Measurements from ENCODE around the gene FGFR2.
"Not testable (repeated sequence)": the region's sequence is repeated elsewhere in the genome, so short reads cannot be mapped to it uniquely, and the experiment has no call there.

FGFR2 gene

DNA sequence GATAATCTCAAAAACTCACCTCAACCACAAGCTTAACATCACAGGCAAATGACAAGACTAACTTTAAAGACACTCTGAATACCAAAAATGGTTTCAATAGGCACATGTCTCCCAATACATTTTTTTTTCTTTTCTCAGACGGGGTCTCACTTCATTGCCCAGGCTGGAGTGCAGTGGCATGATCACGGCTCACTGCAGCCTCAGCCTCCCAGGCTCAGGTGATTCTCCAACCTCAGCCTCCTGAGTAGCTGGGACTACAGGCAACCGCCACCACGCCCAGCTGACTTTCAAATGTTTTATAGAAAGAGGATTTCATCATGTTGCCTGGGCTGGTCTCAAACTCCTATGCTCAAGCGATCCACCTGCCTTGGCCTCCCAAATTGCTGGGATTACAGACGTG is 77.7 kb downstream of the FGFR2 start:
- DNase-seq, result not testable (repeated sequence)

- no peak for DNase-seq
Observed at GRCh38 chr10:121519901-121520493, 78.2 kb downstream of the FGFR2 start.

DNA sequence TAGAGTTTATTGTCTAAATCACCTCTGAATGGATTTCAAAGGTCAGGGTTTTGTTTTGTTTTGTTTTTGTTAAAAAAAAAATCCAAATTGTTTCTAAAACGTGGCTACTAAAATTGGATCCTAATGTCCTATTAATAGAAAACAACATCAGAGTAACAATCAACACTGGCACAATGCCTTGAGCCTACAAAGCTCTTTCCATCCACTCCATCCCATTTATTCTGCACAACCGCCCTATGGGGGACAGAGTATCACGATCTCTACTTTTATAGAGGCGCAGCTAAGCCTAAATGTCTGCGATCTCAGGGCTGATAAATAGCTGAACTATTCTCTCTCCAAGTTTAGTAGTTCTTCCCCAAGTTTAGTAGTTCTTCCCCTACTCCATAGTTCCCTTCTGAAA is 78.8 kb downstream of the FGFR2 start:
- DNase-seq, result no peak

- peak; percentile 23 for DNase-seq
Observed at GRCh38 chr10:121518333-121518732, 79.9 kb downstream of the FGFR2 start.

GRCh38 chr10:121516093-121516865 is 82.0 kb downstream of the FGFR2 start:
- DNase-seq, result no peak

GRCh38 chr10:121514141-121514865 is 83.9 kb downstream of the FGFR2 start:
- no peak for DNase-seq

DNA sequence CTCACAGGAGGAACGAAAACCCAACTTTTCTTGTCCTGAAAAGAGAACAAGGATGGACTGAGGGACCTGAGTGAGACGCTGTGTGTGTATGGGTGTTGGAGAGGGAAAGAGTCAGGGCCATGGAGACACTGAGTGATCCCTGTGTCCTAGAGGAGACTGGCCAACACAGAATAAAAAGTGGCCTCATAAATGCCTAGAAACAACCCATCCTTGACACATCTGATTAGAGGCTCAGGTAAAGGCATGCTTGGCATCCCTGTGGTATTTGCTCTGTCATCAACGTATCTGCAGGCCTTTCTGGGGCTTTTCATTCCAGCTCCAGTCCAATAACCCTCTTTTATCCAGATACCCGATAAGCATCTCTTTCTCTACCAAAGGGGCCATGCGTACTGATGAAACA is 86.3 kb downstream of the FGFR2 start:
- DNase-seq, result no peak

DNA sequence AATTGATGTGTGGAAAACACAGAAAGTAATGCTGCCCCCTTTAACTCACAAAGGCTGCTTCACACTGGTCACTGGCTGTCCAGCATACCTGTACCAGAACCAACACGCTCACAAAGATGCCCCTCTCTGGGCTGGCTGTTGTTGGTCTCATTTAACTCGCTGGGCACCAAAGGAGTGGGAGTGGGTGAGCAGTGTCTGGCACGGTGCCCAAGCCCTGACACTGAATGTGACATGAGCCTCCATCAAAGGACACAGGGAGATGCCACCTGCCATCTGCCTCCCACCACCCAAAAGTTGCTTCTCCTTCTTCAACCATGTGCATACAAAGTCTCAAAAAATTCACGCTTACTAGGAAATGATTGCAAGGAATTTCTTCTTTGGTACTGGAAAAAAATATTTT is 86.8 kb downstream of the FGFR2 start:
- DNase-seq, result no peak

DNA sequence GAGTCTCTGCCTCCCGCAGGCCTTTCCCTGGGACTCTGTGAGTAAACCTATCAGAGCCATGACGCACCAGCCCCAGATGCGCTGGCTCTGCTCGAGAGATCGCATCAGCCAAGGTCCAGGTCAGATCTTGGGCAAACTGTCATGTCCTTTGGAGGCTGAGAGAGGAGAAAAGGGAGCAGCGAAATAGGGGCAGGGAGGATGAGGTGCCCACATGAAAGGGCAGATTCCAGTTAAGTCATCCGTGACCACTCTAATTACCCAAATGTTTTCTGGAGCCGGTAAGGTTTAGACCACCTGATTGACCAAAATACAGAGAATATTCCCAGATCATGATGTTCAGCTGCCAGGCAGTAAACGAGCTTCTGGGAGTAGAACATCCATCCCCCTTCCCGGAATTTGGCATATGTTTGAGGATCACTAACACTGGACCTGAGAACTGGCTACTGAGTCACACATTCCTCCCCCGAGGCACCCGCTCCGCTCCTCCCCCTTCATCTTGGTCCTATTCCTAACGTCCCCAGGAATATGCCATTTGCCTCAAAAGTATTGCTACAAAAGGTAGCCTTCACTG is 88.0 kb downstream of the FGFR2 start:
- DNase-seq, result no peak

DNA sequence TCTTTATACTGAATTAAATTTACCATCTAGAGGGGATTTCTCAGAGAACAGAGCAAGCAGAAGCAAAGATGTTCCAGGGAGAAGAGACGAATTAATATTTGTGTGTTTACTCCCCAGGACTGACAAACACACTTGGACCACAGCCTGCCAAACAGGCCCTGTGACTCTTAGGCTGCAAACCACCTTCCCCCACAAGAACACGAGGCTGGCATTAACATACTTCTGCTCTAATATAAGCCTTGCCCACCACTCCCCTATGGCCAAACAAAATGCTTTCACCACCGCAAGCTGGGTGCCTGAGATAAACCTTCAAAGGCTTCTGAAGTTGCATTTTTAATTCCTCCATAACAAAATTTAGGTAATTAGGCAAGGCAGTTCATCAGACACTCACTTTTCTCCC is 88.4 kb downstream of the FGFR2 start:
- DNase-seq, result no peak

GRCh38 chr10:121509112-121509511 is 89.1 kb downstream of the FGFR2 start:
- no peak for DNase-seq

DNA sequence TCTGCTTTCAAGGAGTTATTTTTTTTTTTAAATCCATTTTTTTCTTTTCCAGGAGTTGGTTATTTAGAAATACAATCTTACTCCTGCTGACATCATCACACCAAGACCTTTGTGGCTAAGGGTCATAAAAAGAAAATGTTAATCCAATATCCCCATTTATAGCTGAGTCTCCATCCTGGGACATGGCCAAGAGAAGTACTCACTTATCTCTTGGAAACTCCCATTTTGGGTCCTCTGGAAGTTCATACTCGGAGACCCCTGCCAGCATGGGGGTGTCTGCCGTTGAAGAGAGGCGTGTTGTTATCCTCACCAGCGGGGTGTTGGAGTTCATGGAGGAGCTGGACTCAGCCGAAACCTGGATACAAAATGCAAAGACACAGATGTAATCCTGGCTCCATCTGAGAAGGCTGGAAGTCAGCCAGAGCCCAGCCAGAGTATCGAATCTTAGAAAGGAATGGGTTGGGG is 94.6 kb downstream of the FGFR2 start:
- no peak for DNase-seq

DNA sequence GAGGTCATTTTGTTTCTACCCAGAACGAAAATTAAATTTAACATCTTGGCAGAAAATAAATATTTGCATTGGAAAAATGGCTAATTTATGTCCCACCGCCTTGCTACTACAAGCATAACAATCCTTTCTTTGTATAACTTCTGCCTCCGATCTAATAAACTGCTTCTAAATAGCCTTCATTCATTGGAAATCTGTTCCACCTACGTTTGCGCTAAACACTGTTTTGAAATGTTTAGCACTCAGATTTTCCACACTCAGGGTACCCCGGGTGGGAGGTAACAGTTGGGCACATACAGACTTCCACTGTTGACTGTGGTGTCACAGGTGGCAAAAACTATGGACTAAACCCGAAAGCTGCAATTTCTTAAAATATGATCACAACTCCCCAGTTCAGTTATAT is 96.4 kb downstream of the FGFR2 start:
- DNase-seq, result peak; percentile 42

- DNase-seq, result no peak
Observed at GRCh38 chr10:121500701-121501332, 97.4 kb downstream of the FGFR2 start.

GRCh38 chr10:121497513-121498470 is 100.5 kb downstream of the FGFR2 start:
- DNase-seq, result no peak

GRCh38 chr10:121495719-121496118 is 102.5 kb downstream of the FGFR2 start:
- no peak for DNase-seq

GRCh38 chr10:121494296-121494695 is 103.9 kb downstream of the FGFR2 start:
- no peak for DNase-seq

DNA sequence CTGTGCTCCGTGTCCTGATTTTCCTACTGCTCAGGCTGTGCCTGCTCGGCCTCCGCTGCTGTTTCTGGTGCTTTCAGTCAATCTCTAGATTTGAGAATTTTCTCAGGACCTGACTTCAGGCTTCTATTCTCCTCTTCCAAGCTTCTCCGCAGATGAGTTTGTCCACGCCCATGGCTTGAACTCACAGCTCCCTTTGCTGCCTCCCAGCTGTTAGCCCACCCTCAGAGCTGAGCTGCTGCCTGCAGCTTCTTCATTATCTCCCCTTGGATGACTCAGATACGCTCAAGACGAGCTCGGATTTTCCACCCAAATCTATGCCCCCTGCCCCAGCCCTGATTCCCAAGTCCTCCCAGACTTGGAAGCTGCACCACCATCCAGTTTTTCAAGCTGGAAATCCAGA is 104.7 kb downstream of the FGFR2 start:
- DNase-seq, result no peak

DNA sequence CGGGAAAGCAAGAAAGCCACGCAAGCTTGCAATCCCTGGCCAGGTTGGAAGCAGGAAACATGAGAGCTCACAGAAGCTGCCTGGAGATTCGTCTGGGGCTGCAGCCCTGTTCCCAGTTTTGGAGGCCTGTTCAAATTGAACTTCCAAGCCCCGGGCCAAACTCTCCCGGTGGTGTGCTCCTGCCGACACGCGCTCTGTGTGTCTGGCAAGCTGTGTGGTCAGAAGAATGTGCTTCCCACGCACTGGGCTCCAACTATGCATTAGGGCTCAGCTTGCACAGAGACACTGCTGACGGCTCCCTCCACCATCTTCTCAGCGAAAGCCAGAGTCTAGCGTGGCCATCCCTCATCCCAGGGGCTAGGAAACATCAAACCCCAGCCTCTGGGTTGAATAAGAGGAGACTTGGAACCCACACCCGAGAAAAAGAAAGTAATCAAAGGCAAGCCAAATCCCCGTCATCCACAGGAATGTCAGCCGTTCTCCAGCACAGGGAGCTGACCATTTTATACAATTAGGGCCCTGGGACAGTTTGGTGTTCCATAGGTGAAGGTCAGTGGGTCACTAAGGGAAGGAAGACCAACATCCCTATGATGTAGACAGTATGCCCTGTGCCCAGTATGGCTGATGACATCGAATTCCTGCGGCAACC is 107.2 kb downstream of the FGFR2 start:
- DNase-seq, result no peak

DNA sequence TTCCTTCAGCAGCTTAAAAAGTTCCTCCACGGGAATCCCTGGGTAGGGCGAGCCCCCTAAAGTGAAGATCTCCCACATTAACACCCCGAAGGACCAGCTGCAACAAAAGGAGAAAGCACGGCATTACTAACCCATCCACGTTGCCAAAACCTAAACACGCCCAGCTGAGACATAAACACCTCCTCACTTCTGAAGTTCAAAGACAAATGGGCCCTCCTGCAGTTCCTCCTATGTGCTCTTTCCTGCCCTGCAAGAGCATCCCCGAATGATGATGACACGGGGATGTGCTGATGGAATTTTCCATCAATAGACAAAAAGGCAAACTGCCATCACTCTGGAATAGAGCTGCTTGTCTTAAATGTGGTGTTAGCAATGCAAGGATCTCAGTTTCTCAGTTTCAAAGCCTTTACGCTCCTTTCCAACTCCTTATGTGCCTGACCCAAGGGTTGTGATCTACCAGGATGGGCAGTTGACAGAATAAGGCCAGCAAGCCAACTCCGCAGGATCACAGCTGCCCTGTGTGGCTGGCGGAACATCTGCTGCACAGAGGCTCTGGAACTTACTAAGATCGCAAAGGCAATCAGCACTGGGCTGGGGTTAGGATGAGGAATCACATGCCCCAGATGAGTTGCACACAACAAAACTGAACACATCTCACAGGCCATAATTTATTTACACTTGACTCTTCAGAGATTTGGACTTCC is 112.7 kb downstream of the FGFR2 start:
- peak; percentile 40 for DNase-seq

DNA sequence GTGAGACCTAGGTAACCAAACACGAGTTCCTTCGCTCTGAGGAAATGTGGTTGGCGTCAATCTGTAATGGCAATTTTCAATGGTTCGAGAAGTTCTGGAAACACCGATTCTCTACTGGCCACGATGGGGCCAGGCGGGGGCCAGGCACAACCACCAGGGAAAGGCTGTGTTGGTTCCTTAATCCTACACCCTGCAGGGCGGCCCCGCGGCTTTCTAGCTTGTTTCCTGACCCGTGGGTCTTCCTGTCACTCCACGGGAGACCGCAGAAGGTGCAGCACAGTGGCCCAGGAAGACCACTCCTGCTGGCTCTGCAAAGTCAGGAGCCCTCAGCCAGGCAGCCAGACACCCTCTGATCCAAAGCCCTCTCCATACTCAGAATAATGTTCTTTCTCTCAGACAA is 113.4 kb downstream of the FGFR2 start:
- DNase-seq, result no peak

All from midbrain (tissue), 1 donor.